Measurements from ENCODE around the gene RALGAPA1. TPM values are rescaled to one million over a fixed set of nuclear protein-coding genes. Genes with fewer than 3 reads are reported as not detected.

The RALGAPA1 gene
- total and polyA plus RNA-seq, 2 of the 13 experiments (the other 11 are each of a cell fraction or from before 2014, with no cell fraction given) = 65.0 to 89.2 TPM

- ATAC-seq (no peak), DNase-seq (ENCODE audit: low spot score) (no peak), FAIRE-seq (peak; percentile 95)
- WGBS (ENCODE audit: low lambda C conversion rate) = under 1% methylated on average over 6 of the region's 6 CpGs
- Histone ChIP-seq H3K9me3 (ENCODE audit: low read length) (no peaks in the 10 kb centered on the region), H3K36me3 (replicated peaks in 1 of 2; ENCODE audit: control insufficient read depth in 1 of 2, insufficient read depth in 2 of 2, low read length in 2 of 2) (peaks cover 0 to under 1% of the 10 kb centered on the region in 2 experiments; a peak in 2 of 5 replicates), H3K79me2 (ENCODE audit: insufficient read depth, low read length) (peaks cover 18% of the 10 kb centered on the region), H2AFZ (ENCODE audit: low read length) (peak overlapping the region; percentile 98), H3K27me3 (ENCODE audit: control insufficient read depth in 1 of 2, insufficient read depth in 2 of 2, low read length in 2 of 2) (no peaks in the 10 kb centered on the region; a peak in 1 of 5 replicates), H3K9ac (ENCODE audit: insufficient read depth, low read depth, low read length) (peak overlapping the region; percentile 97), H3K4me1 (ENCODE audit: insufficient read depth, low read length) (peaks cover 45% of the 10 kb centered on the region), H3K4me2 (ENCODE audit: low read depth, low read length) (peak overlapping the region; percentile 89), H3K27ac (ENCODE audit: extremely low read length, insufficient read depth, low read length) (peak overlapping the region; percentile 57), H4K20me1 (ENCODE audit: insufficient read depth, low read length) (no peaks in the 10 kb centered on the region), H3K4me3 (replicated peaks in 1 of 3; ENCODE audit: insufficient read depth in 1 of 3, low read depth in 2 of 3, low read length in 3 of 3) (peak overlapping the region; percentile 57 to 99 (median 76))
- BruUV-seq (replicated peaks) = no TSS peak
- in situ Hi-C loops (cut with HindIII; ENCODE audit: extremely low pct_ligation_motif_present, low pct_unique_long_range_greater_than_20kb) = no loop called here
- ChIA-PET CTCF (ENCODE audit: low intra/inter-chr PET ratio, low total read pairs) (no interaction called here), POLR2A (interaction anchor here (0.6 to 3.0 kb wide), 35 partner anchors 9 to 1769 kb away, joined by 3 to 81 read pairs (median 4); partner anchors contain the start of genes FOXA1, MBIP, MIPOL1 and NFKBIA)
- intact Hi-C loops (cut with micrococcal nuclease; ENCODE audit: unreplicated experiment) = loop anchor here (1.0 kb wide), 2 partner anchors 17 to 493 kb away; partner anchors contain the start of gene RALGAPA1
- no peak for TF ChIP-seq ZNF343 (CRISPR knock-in tag; IDR thresholded peaks at IDR 0.05)
- TF ChIP-seq FOXK2 (IDR thresholded peaks at IDR 0.05) = 0 out of 2 replicates have a peak, but pooled peaks have one; percentile 2
- peak; percentile 71; the same call in 1 of the 2 replicates for TF ChIP-seq KDM5A (IDR thresholded peaks at IDR 0.05; ENCODE audit: borderline replicate concordance, low read length)
- TF ChIP-seq E2F1 (CRISPR knock-in tag; IDR thresholded peaks at IDR 0.05) = peak; percentile 79
- TF ChIP-seq SNAPC2 (CRISPR knock-in tag; IDR thresholded peaks at IDR 0.05) = peak; percentile 3; the same call in 1 of the 2 replicates
- TF ChIP-seq CREM (IDR thresholded peaks at IDR 0.05) = 0 out of 2 replicates have a peak, but pooled peaks have one; percentile 99
- TF ChIP-seq CREM (CRISPR knock-in tag; IDR thresholded peaks at IDR 0.05) = no peak
- TF ChIP-seq MXI1 (IDR thresholded peaks at IDR 0.05; ENCODE audit: borderline replicate concordance, low read depth, low read length) = peak; percentile 92; the same call in 1 of the 3 replicates
- TF ChIP-seq PLSCR1 (CRISPR knock-in tag; IDR thresholded peaks at IDR 0.05; ENCODE audit: borderline replicate concordance) = no peak
- TF ChIP-seq ZNF7 (CRISPR knock-in tag; IDR thresholded peaks at IDR 0.05) = no peak
- TF ChIP-seq MAX (IDR thresholded peaks at IDR 0.05) = no peak
- peak; percentile 98; the same call in 1 of the 2 replicates for TF ChIP-seq ZXDC (CRISPR knock-in tag; IDR thresholded peaks at IDR 0.05)
- TF ChIP-seq ZNF816 (CRISPR knock-in tag; IDR thresholded peaks at IDR 0.05; ENCODE audit: borderline replicate concordance) = 0 out of 2 replicates have a peak, but pooled peaks have one; percentile 48
- no peak for TF ChIP-seq ZNF772 (CRISPR knock-in tag; IDR thresholded peaks at IDR 0.05)
- 0 out of 2 replicates have a peak, but pooled peaks have one; percentile 14 for TF ChIP-seq ARID2 (CRISPR knock-in tag; IDR thresholded peaks at IDR 0.05; ENCODE audit: borderline replicate concordance)
- TF ChIP-seq BATF2 (CRISPR knock-in tag; IDR thresholded peaks at IDR 0.05) = 0 out of 2 replicates have a peak, but pooled peaks have one; percentile 19
- TF ChIP-seq ATF4 (CRISPR knock-in tag; IDR thresholded peaks at IDR 0.05) = 0 out of 4 replicates have a peak, but pooled peaks of 1 of the 2 experiments have one; percentile 6
- peak; percentile 41; the same call in 1 of the 2 replicates for TF ChIP-seq ZNF670 (CRISPR knock-in tag; IDR thresholded peaks at IDR 0.05; ENCODE audit: borderline replicate concordance)
These were observed 16.8 kb upstream of the RALGAPA1 start for GRCh38 chr14:35825968-35826217.
